WTC11 (cell line): Measurements from ENCODE around the gene NGRN. TPM values are rescaled to one million over a fixed set of nuclear protein-coding genes. Genes with fewer than 3 reads are reported as not detected.

Experiments
- AFF4 ChIP-seq: sonication (generic); formaldehyde crosslinking; IDR thresholded peaks from 2 replicates; pipeline ENCODE4 v1.8.1; 2023; ENCODE audit warnings: mild to moderate bottlenecking, missing genetic modification reagents, borderline replicate concordance
- ATF1 ChIP-seq: sonication (generic); formaldehyde crosslinking; IDR thresholded peaks from 2 replicates; pipeline ENCODE4 v1.8.1; 2023; ENCODE audit warnings: mild to moderate bottlenecking, moderate library complexity, missing genetic modification reagents
- CDX4 ChIP-seq: fragments of 250-450 bp; sonication (Bioruptor Pico); IDR thresholded peaks from 2 replicates; pipeline ENCODE4 v1.9.0; 2021; ENCODE audit warnings: moderate library complexity, mild to moderate bottlenecking, inconsistent platforms, borderline replicate concordance
- CTCF ChIP-seq: fragments of 200-600 bp; IDR thresholded peaks from 2 replicates; pipeline ENCODE4 v1.8.0; 2022; ENCODE audit warnings: antibody characterized with exemption
- ELF4 ChIP-seq: sonication (generic); formaldehyde crosslinking; IDR thresholded peaks from 2 replicates; pipeline ENCODE4 v1.8.1; 2022; ENCODE audit warnings: low read depth, mild to moderate bottlenecking, moderate library complexity, missing genetic modification reagents
- ETV6 ChIP-seq: sonication (generic); formaldehyde crosslinking; IDR thresholded peaks from 2 replicates; pipeline ENCODE4 v1.8.1; 2022; ENCODE audit warnings: mild to moderate bottlenecking, missing genetic modification reagents
- GRHL2 ChIP-seq: fragments of 250-450 bp; sonication (Bioruptor Pico); IDR thresholded peaks from 2 replicates; pipeline ENCODE4 v1.8.0; 2022; ENCODE audit warnings: mild to moderate bottlenecking, moderate library complexity; ENCODE audit not compliant: insufficient replicate concordance, severe bottlenecking
- HMGXB4 ChIP-seq: sonication (generic); formaldehyde crosslinking; IDR thresholded peaks from 2 replicates; pipeline ENCODE4 v1.8.1; 2023; ENCODE audit warnings: mild to moderate bottlenecking, moderate library complexity, missing genetic modification reagents
- KAT7 ChIP-seq: sonication (generic); formaldehyde crosslinking; IDR thresholded peaks from 2 replicates; pipeline ENCODE4 v1.8.1; 2023; ENCODE audit warnings: missing genetic modification reagents, mild to moderate bottlenecking, borderline replicate concordance
- NFATC4 ChIP-seq: fragments of 250-450 bp; sonication (Bioruptor Pico); IDR thresholded peaks from 2 replicates; pipeline ENCODE4 v1.9.0; 2021; ENCODE audit warnings: mild to moderate bottlenecking
- NR1H2 ChIP-seq: sonication (generic); formaldehyde crosslinking; IDR thresholded peaks from 2 replicates; pipeline ENCODE4 v1.9.0; 2021; ENCODE audit warnings: mild to moderate bottlenecking, moderate library complexity, missing genetic modification reagents
- TEAD1 ChIP-seq: sonication (generic); formaldehyde crosslinking; IDR thresholded peaks from 2 replicates; pipeline ENCODE4 v1.8.0; 2022; ENCODE audit warnings: mild to moderate bottlenecking, missing genetic modification reagents
- TEAD4 ChIP-seq: sonication (generic); formaldehyde crosslinking; IDR thresholded peaks from 2 replicates; pipeline ENCODE4 v1.8.0; 2022; ENCODE audit warnings: mild to moderate bottlenecking, missing genetic modification reagents
- ZNF121 ChIP-seq: sonication (generic); formaldehyde crosslinking; IDR thresholded peaks from 2 replicates; pipeline ENCODE4 v1.8.0; 2023; ENCODE audit warnings: missing genetic modification reagents
- ZNF263 ChIP-seq: sonication (generic); formaldehyde crosslinking; IDR thresholded peaks from 2 replicates; pipeline ENCODE4 v1.8.1; 2022; ENCODE audit warnings: low read depth, mild to moderate bottlenecking, moderate library complexity, missing genetic modification reagents
- total RNA-seq: library from RNA; stranded (reverse); gene quantifications from 3 replicates; pipeline ENCODE4 v1.2.3, GENCODE V29; 2021
- TF ChIP-seq, protein P1 (sequence below): sonication (generic); formaldehyde crosslinking; IDR thresholded peaks from 2 replicates; pipeline ENCODE4 v1.8.0; 2023; ENCODE audit warnings: mild to moderate bottlenecking, missing genetic modification reagents
- TF ChIP-seq, protein P2 (sequence below): sonication (generic); formaldehyde crosslinking; IDR thresholded peaks from 2 replicates; pipeline ENCODE4 v1.8.1; 2022; ENCODE audit warnings: low read depth, missing genetic modification reagents, borderline replicate concordance
- TF ChIP-seq, protein P3 (sequence below): fragments of 250-450 bp; sonication (Bioruptor Pico); IDR thresholded peaks from 2 replicates; pipeline ENCODE4 v1.8.0; 2021; ENCODE audit warnings: mild to moderate bottlenecking
- TF ChIP-seq, protein P4 (sequence below): sonication (generic); formaldehyde crosslinking; conservative IDR thresholded peaks from 2 replicates; pipeline ENCODE4 v1.8.1; 2022; ENCODE audit warnings: mild to moderate bottlenecking, missing genetic modification reagents

NGRN gene
- total RNA-seq, 1 experiment from 2014 or later, result 77.8 TPM

DNA sequence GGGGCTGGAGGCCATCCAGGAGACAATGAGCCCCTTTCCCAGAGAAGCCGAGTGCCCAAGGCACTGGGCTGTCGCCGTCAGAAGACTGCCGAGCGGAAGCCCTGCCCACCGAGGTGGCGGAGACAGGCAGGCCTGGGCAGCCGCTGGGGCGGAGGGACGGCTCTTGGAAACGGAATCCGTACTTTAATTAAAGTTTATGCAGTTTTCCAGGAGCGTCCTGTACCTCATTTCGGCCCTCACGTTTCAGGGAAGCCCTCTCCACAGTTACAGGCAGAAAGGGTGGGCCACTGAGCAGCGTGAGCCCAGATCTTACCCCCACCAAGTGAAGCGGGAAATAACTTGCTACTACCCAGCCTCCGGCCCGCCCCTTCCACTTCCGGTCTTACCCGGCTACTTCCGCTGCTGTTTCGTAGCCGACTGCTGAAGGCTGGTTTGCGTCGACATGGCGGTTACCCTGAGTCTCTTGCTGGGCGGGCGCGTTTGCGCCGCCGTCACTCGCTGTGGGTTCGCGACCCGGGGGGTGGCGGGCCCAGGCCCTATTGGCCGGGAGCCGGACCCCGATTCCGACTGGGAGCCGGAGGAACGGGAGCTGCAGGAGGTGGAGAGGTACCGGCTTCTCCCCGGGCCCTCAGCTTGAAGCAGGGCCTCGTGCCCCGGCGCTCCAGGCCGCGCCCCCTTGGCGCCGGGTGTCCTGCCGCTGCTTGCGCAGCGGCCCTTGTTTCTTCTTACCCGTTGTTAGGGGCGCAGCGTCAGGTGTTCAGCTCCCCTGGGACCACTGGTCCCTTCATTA is at the start of gene NGRN (continued):
- TF ChIP-seq AFF4 (CRISPR knock-in tag) (0 out of 2 replicates have a peak, but pooled peaks have one; percentile 51), TEAD4 (CRISPR knock-in tag) (no peak), CTCF (no peak), CDX4 (CRISPR knock-in tag) (no peak), ZNF121 (CRISPR knock-in tag) (no peak), ELF4 (no peak), ETV6 (CRISPR knock-in tag) (peak; percentile 90), ZNF263 (CRISPR knock-in tag) (no peak), HMGXB4 (CRISPR knock-in tag) (peak; percentile 81; the same call in 1 of the 2 replicates), GRHL2 (CRISPR knock-in tag) (no peak), NFATC4 (CRISPR knock-in tag) (no peak), KAT7 (CRISPR knock-in tag) (0 out of 2 replicates have a peak, but pooled peaks have one; percentile 78), ATF1 (CRISPR knock-in tag) (0 out of 2 replicates have a peak, but pooled peaks have one; percentile 9), NR1H2 (CRISPR knock-in tag) (no peak), TEAD1 (CRISPR knock-in tag) (peak; percentile 21; the same call in 1 of the 2 replicates)
- TF ChIP-seq, protein P1, sequence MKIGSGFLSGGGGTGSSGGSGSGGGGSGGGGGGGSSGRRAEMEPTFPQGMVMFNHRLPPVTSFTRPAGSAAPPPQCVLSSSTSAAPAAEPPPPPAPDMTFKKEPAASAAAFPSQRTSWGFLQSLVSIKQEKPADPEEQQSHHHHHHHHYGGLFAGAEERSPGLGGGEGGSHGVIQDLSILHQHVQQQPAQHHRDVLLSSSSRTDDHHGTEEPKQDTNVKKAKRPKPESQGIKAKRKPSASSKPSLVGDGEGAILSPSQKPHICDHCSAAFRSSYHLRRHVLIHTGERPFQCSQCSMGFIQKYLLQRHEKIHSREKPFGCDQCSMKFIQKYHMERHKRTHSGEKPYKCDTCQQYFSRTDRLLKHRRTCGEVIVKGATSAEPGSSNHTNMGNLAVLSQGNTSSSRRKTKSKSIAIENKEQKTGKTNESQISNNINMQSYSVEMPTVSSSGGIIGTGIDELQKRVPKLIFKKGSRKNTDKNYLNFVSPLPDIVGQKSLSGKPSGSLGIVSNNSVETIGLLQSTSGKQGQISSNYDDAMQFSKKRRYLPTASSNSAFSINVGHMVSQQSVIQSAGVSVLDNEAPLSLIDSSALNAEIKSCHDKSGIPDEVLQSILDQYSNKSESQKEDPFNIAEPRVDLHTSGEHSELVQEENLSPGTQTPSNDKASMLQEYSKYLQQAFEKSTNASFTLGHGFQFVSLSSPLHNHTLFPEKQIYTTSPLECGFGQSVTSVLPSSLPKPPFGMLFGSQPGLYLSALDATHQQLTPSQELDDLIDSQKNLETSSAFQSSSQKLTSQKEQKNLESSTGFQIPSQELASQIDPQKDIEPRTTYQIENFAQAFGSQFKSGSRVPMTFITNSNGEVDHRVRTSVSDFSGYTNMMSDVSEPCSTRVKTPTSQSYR (CRISPR knock-in tag), result no peak
- TF ChIP-seq, protein P2, sequence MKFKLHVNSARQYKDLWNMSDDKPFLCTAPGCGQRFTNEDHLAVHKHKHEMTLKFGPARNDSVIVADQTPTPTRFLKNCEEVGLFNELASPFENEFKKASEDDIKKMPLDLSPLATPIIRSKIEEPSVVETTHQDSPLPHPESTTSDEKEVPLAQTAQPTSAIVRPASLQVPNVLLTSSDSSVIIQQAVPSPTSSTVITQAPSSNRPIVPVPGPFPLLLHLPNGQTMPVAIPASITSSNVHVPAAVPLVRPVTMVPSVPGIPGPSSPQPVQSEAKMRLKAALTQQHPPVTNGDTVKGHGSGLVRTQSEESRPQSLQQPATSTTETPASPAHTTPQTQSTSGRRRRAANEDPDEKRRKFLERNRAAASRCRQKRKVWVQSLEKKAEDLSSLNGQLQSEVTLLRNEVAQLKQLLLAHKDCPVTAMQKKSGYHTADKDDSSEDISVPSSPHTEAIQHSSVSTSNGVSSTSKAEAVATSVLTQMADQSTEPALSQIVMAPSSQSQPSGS (CRISPR knock-in tag), result no peak
- TF ChIP-seq, protein P3, sequence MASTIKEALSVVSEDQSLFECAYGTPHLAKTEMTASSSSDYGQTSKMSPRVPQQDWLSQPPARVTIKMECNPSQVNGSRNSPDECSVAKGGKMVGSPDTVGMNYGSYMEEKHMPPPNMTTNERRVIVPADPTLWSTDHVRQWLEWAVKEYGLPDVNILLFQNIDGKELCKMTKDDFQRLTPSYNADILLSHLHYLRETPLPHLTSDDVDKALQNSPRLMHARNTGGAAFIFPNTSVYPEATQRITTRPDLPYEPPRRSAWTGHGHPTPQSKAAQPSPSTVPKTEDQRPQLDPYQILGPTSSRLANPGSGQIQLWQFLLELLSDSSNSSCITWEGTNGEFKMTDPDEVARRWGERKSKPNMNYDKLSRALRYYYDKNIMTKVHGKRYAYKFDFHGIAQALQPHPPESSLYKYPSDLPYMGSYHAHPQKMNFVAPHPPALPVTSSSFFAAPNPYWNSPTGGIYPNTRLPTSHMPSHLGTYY, result no peak
- TF ChIP-seq, protein P4, sequence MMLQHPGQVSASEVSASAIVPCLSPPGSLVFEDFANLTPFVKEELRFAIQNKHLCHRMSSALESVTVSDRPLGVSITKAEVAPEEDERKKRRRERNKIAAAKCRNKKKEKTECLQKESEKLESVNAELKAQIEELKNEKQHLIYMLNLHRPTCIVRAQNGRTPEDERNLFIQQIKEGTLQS (CRISPR knock-in tag), result no peak
